HG03135 (cell line): ENCODE measurements around the gene TMED5.
"Not testable (repeated sequence)": the region's sequence is repeated elsewhere in the genome, so short reads cannot be mapped to it uniquely, and the experiment has no call there.

Source experiments
- ATAC-seq: cut with Tn5 transposase; IDR thresholded peaks from one replicate; pipeline ENCODE4 v1.9.1; 2021; ENCODE audit warnings: mild to moderate bottlenecking, moderate library complexity; ENCODE audit not compliant: unreplicated experiment

Gene TMED5

DNA sequence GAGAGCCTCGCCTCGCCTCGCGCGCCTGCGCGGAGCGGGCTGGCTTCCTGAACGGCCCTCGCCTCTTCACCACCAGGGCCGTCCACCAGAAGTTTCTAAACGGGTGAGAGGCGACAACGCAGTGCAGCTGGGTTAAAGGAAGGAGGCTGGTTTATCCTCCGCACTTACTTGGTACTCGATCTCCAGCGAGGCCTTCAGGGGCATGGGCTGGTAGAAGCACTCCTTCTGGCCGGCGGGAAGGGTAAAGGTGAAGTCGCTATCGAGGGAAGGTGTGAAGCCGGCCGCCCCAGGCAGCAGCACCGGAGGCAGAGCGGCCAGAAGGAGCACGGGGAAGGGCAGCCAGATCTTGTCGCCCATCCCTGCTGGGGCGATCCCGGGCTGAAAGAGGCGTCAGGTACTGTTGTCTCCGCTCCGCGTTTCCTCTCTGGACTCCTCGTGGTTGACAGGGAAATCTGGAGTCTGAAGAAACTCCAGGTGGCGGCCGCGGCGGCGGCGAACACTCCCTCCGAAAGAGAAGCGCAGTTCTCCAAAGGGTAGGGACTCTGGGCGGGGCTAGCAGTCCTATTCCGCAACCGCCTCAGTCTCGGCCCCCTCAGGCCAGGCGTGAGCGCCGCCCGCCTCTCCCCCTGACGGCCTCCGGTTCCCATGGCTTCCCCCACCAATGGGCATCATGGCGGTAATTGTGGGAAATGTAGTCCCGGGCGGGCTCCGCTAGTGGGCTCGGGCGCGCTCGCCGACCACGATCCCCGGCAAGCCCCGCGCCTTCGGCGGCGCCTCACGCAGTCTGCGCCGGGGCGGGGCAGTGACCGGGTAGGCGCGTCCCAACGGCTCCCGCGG is at the start of gene TMED5:
Gene TMED5, minus strand, starts transcription at position 528 of the 837 bp plus-strand sequence. Its CDS starts 171 bp downstream, at position 357.
- peak; percentile 81 for ATAC-seq

DNA sequence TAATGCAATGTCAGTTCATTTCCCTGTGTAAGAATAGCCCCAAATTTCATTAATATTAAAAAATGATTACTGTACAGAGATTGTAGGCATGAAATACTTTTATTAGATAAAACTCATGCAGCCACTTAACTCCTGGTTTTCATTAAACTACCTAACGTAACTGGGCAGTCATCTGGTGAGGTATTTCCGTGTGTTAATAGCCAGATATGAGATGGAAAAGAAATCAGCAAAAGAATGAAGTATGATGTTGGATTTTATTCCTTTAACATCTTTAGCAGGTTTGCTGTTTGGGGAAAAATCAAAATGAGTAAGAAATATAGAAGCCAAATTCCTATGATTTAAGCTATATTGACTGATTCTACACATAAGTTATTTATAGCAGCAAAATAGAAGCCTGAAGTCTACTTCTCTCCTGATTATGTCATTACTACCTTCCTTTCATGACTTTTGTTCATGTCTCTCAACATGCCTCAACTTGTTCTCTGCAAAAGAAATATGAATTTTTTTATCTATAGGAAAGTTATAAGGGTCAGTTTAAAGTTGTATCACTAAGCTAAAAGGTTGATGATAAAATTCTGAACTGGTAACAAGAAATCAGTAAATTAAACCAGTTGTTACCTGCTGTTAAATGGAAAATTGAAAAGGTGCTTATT is 42.9 kb upstream of the TMED5 start:
- no peak for ATAC-seq

DNA sequence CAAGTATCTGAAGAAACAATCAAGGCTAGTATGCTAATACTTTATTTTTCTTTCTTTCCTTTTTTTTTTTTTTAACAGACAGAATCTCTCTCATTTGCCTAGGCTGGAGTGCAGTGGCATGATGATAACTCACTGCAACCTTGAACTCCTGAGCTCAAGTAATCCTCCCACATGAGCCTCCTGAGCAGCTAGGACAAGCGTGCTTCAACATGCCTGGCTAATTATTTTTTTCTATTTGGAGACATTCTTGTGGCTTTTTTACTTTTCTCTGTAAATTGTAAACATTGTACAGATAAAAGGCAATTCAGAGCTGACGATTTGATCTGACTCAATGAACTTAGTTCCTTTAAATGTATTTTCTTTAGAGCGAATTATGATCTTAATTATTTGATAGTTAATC is 41.7 kb upstream of the TMED5 start:
- ATAC-seq = no peak

DNA sequence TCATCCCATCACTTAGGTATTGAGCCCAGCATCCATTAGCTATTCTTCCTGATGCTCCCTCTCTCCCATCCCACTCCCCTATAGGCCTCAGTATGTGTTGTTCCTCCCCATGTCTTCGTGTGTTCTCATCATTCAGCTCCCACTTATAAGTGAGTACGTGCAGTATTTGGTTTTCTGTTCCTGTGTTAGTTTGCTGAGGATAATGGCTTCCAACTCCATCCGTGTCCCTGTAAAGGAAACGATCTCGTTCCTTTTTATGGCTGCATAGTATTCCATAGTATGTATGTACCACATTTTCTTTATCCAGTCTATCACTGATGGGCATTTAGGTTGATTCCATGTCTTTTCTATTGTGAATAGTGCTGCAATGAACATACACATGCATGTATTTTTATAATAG is 40.5 kb upstream of the TMED5 start:
- not testable (repeated sequence) for ATAC-seq

DNA sequence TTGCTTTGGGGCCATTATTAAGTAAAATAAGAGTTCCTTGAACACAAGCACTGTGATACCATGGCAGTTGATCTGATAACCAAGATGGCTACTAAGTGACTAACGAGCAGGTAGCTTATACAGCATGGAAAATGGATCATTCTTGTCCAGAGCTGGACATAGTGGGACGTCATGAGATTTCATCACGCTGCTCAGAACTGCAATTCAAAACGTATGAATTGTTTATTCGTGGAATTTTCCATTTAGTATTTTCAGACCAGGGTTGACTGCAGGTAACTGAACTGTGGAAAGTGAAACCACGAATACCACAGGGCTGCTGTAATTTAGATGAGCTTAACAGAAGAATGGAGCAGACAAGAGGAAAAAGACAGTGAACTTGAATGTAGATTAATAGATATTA is 39.2 kb upstream of the TMED5 start:
- ATAC-seq = peak; percentile 60

DNA sequence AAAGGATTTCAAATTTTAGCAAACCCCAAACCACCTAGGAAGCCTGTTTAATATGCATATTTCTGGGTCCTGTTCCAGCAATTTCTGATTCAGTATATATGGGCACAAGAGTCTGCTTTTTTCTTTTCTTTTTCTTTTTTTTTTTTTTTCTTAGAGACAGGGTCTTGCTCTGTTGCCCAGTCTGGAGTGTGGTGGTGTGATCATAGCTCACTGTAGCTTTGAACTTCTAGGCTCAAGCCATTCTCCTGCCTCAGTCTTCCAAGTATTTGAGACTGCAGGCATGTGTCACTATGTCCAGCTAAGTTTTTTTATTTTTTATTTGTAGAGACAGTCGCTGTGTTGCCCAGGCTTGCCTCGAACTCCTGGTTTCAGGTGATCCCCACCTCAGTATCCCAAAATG is 35.1 kb upstream of the TMED5 start:
- no peak for ATAC-seq

DNA sequence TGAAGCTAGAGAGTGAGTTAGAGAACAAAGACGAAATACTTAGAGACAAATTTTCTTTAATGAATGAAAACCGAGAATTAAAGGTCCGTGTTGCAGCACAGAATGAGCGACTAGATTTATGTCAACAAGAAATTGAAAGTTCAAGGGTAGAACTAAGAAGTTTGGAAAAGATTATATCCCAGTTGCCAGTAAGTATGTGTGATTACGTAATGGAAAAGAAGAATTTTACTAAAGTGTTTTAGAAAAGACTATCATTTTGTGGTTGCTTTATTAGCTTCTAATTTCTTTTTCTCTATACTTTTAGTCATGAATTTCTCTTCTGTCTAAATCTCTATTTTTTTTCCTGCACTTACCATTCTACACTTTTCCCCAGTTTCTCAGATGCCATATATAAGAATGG is 27.0 kb upstream of the TMED5 start:
- no peak for ATAC-seq

DNA sequence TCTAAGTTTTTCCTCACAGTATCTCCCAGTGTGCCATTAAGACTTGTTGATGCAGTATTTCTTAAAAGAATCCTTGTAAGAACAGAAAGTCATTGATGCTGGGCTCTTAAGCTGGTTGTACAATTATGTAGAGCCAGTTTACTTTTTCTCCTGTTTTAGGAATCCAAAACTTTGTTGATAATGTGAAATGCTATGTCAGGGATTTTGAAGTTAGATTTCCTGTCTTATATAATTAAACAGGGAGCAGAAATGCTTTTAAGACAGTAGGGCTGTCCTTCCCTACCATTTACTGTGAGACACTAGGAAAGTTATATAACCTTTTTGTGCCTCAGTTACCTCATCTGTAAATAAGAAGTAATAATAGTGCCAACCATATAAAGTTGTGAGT is 26.3 kb upstream of the TMED5 start:
- ATAC-seq = no peak

DNA sequence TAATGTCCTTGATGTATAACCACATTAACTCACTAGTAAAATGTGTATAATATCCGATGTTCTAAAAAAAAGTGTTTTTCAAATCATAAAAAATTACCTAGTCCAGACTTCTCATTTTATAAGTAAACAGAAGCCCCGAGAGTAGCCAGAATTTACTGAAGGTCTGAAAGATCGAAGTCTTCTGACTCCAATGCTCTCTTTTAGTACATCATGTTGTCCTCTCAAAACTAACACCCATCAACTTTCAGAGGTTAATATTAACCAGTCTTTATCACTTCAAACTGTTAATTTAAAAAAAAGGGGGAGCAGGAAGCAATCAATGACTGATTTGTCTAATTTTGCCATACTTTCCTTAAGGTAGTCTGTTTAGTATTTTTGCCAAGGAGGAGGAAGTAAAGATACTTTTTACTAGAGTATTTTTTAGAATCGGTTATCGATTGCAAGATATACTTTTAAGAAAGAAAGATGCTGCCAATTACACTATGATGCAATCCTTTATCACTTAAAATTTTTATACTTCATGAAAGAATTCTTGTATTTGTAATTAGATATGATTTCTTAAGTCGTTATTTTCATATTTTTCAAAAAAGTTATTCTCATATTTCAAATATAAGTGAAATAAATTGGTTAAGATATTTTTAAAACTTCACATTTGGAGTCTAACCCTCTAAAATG is 25.8 kb upstream of the TMED5 start:
- no peak for ATAC-seq

DNA sequence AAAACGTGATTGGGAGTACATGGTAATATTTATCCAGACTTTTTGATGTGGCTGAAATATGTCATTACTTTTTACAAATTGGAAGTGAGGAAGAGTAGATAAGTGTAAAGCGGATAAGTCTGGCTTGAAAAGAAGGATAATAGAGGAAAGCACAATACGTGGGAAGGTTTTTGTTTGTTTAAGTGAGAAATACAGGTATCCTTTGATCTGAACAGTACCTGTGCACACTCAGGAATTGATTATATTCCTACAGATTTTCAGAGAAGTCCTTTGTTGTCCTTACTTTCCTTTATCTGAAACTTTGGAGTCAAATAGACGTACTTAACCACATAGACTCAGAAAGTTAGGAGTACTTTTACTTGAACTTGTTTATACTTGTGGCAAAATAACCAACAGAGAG is 20.5 kb upstream of the TMED5 start:
- no peak for ATAC-seq

DNA sequence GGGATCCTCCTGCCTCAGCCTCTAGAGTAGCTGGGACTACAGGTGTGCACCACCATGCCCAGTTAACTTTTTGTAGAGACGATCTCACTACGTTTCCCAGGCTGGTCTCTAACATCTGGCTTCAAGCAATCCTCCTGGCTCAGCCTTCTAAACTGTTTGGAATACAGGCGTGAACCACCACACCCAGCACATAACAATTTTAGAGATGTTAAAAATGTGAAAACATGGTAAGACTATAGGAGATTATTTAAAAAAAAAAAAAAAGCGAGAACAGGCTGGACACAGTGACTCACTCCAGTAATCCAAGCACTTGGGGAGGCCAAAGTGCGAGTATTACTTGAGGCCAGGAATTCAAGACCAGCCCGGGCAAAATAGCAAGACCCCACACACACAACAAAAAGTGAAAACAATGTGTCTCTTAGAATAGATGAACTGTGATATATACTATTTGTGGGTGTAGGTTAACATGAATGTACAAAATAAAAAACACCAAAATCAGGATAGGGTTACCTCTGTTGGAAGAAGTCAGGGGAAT is 19.9 kb upstream of the TMED5 start:
- no peak for ATAC-seq

DNA sequence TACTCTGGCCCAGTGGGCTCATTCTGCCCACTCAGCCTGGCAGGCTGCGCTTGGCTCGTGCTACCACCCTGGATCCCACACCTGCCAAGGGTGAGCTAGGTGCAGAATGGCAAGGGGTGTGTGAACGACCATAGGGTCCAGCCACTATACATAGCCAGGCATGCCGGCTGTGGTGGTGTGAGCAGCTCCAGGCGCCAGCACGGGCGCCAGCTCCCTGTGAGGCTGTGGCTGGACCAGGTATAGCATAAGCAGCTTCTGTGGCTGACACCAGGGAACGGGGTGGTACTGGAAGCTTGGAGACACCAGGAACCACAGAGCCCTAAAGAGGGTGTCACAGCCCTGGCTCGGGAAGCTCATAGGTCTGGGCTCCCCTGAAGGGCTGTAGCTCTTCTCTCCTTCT is 18.9 kb upstream of the TMED5 start:
- no peak for ATAC-seq

DNA sequence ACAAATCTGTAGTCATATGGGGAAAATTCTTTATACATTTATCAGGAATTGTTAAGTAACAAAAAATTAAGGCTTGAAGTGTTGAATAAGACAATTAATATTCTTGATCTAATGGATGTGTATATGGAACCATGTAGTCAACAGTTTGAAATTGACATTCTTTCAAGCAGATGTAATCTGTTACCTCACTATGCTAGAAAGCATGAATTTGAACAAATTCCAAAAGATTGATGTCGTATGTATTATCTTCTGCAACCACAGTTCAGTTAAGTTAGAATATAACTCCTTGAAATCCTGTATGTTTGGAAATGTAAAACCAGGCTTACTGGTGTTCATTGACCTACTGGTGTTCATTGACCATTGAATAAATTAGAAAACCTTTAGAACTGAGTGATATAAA is 16.4 kb upstream of the TMED5 start:
- no peak for ATAC-seq

DNA sequence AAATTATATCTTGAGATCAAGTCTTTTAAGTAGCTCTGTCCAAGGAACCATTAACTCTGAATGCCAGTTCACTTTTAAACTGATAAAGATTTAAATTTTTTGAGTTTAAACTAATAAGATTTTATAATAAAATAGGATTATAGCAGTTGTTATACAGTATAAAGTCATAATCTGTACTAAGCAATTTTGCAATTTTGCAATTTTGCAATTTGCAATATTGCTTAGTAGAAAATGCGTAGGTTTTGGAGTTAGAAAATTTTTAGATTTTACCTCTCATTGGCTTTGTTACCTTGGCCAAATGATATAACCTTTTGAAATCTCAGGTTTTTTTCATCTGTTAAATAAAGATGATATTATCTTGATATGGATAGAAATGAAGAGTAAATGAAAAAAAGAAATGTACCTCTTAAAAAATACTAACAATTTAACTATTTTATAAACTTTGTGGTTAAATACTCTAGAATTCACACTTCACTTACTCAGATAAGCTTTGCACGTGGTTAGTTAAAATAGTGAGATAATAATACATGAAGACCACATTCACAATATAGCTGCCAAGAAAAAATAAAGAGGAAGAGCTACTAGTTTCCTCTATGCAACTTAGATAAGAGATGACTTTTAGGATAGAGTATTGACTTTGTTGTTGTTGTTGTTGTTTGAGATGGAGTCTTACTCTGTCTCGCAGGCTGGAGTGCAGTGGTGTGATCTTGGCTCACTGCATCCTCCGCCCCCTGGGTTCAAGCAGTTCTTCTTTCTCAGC is 14.2 kb upstream of the TMED5 start:
- no peak for ATAC-seq

DNA sequence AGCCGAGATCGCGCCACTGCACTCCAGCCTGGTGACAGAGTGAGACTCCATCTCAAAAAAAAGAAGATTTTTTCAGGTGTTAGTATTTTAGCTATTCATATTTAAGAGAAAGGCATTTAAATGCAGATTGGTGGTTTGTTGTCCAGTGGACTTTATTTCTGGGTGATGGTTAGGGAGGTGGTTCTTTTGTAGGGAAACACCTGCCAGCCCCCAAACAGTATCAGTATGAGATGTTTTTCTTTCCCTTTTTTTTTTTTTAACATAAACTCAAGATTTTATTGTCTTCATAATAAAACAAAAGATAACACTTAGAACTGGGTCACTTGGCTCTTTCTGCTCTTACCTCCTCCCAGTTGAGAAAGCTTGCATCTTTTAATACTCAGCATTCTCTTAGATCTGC is 10.2 kb upstream of the TMED5 start:
- no peak for ATAC-seq

DNA sequence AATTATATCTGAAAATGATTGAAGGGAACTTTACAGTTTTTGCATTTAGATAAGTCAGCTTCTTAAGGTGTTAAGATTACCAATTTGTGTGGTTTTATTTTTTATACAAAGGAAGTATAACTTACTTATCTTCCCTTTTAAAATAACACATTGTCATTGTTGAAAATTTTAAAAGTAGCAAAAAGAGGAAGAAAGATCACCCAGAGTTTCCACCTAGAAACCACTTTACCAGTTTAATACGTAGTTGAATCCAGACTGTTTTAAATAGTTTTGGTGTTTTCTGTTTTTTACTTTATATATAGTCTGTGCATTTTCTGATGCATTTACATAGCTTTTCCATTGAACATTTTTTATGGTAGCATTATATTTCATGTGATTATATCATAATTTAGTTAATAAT is 6.5 kb upstream of the TMED5 start:
- ATAC-seq = no peak

DNA sequence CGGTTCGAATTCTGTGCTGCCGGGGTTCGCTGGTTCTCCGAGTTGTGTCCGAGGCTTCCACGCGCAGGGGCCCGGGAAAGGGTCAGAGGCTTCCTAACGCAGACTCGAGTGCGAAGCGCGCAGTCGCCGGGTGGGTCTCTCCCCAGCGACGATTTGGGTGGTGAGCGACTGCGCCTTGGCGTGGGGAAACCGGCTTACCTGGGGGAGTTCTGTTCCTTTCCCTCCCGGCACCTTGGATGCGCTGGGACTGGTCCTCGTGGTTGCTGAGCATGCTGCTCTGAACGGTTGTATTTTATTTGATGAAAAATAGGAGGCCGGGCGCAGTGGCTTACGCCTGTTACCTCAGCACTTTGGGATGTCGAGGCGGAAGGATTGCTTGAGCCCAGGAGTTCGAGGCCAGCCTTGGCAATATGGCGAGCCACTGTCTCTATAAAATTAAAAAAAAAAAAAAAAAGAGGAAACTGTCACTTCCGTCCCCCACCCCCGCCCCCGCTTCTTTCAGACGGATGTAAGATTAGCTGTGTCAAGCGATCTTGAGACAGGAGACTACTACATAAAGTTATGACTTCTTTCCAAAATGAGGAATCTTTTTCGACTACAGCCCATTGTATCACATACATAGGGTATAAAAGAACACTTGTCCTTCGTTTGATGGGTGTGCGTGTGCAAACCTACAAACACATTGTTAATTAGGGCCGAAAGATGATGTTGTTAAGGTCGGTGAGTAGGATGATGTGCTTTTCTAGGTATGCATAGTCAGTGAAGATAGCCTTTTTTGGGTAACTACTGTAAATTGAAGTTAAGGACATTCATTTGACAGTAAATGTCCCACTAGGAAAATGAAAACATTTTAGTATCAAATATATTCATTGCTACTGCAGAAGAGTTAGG is 755 bp upstream of the TMED5 start, which contains the start of gene CCDC18:
Gene CCDC18, plus strand, starts transcription at position 2 of the 891 bp plus-strand sequence. CDS start 2,638 bp downstream, outside the sequence.
- ATAC-seq = peak; percentile 15

DNA sequence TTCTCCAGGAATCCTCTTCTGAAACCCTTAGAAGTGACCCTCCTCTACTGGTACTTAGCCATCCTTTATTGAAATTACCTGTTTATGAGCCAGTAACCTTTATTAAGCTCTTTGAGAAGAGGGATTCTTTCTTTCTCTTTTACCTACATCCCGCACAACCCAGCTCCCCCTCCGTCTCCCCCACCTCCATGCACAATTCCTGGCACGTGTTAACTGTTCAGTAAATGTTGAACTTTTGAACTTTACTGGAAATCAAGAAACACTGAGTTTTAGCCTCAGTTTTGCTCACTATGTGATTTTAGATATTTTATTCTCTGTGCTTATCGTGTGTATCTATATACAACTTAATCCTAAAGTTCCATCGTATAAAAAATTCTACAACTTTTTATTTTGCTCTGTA is 1.8 kb downstream of the TMED5 start:
- no peak for ATAC-seq

DNA sequence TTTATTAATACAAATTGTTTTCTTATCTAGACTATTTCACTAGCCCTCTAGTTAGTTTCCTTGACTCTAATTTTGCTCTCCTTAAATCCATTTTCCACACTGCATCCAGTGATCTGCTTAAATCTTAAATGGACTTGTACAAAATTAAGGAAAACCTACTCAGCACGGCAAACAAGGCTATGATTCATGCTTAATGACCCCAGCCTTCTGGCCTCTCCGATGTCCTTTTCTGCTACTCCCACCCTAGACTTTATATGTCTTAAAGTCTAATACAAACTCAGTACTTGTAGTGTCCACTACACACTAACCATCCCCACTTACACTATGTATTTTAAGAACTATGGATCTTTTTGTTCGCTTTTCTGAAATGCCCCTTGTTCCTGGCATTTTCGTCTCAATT is 2.2 kb downstream of the TMED5 start:
- ATAC-seq = no peak

DNA sequence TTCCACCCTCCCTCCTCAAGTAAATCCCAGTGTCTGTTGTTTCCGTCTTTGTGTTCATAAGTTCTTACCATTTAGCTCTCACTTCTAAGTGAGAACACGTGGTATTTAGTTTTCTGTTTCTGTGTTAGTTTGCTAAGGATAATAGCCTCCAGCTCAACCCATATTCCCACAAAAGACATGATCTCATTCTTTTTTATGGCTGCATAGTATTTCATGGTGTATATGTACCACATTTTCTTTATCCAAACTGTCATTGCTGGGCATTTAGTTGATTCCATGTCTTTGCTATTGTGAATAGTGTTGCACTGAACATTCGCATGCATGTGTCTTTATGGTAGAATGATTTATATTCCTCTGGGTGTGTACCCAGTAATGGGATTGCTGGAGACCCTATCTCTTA is 5.6 kb downstream of the TMED5 start:
- ATAC-seq = not testable (repeated sequence)
